CD4-positive, alpha-beta memory T cell (primary cell): ENCODE measurements around the gene TMEM151A. TPM values are rescaled to one million over a fixed set of nuclear protein-coding genes. Genes with fewer than 3 reads are reported as not detected.

Experiments
- CTCF ChIA-PET: fragments of 350-600 bp; sonication (Branson Sonifier 250); formaldehyde crosslinking; loops from one replicate; lab custom pipeline; 2021; ENCODE audit warnings: inconsistent platforms; ENCODE audit not compliant: partially characterized antibody; lab: Charles Lee
- POLR2A ChIA-PET: fragments of 350-600 bp; sonication (Branson Sonifier 250); formaldehyde crosslinking; loops from one replicate; lab custom pipeline; 2021; ENCODE audit not compliant: partially characterized antibody; lab: Charles Lee
- DNase-seq, 5 donors: peaks; one replicate each; pipeline versions ENCODE4 v3.0.0 to v3.0.0-alpha.2; 2020 to 2022; ENCODE audit warnings: mixed read lengths in 1 of 5
- H3K27ac ChIP-seq: one replicate; pipeline ENCODE4 v1.7.0; 2013; ENCODE audit warnings: low read depth, low read length
- H3K27me3 ChIP-seq: 2 replicates; pipeline ENCODE4 v1.7.0; 2013; ENCODE audit warnings: mild to moderate bottlenecking, low read length, moderate library complexity; ENCODE audit not compliant: insufficient read depth
- H3K36me3 ChIP-seq: 2 replicates; pipeline ENCODE4 v1.7.0; 2013; ENCODE audit warnings: mild to moderate bottlenecking, low read length, moderate library complexity; ENCODE audit not compliant: insufficient read depth
- H3K4me1 ChIP-seq: 2 replicates; pipeline ENCODE4 v1.7.0; 2013; ENCODE audit warnings: mild to moderate bottlenecking, low read length, moderate library complexity; ENCODE audit not compliant: insufficient read depth
- H3K4me3 ChIP-seq, 2 donors: one replicate each; pipeline ENCODE4 v1.7.0; 2013; ENCODE audit warnings: low read length in 2 of 2, mild to moderate bottlenecking in 1 of 2
- H3K9me3 ChIP-seq, 2 donors: one replicate each; pipeline ENCODE4 v1.7.0; 2013; ENCODE audit warnings: low read length in 2 of 2, control low read depth in 1 of 2; ENCODE audit not compliant: control insufficient read depth in 1 of 2
- H3K27ac Mint-ChIP-seq, 7 donors: one replicate each; pipeline ENCODE4 v1.8.0; 2020 to 2021; ENCODE audit warnings: mixed read lengths in 7 of 7, mild to moderate bottlenecking in 6 of 7, inconsistent platforms in 3 of 7, moderate library complexity in 3 of 7
- H3K27me3 Mint-ChIP-seq, 2 donors: one replicate each; pipeline ENCODE4 v1.8.0; 2020 to 2021; ENCODE audit warnings: mixed read lengths in 2 of 2
- H3K36me3 Mint-ChIP-seq, 2 donors: one replicate each; pipeline ENCODE4 v1.8.0; 2020 to 2021; ENCODE audit warnings: mixed read lengths in 2 of 2, inconsistent platforms in 1 of 2, mild to moderate bottlenecking in 1 of 2
- H3K4me1 Mint-ChIP-seq, 4 donors: one replicate each; pipeline ENCODE4 v1.8.0; 2020 to 2021; ENCODE audit warnings: mixed read lengths in 4 of 4, mild to moderate bottlenecking in 1 of 4
- H3K4me3 Mint-ChIP-seq, 8 donors: one replicate each; pipeline ENCODE4 v1.8.0; 2020 to 2021; ENCODE audit warnings: mixed read lengths in 8 of 8, mild to moderate bottlenecking in 7 of 8, moderate library complexity in 6 of 8, inconsistent platforms in 3 of 8
- H3K9me3 Mint-ChIP-seq, 8 donors: one replicate each; pipeline ENCODE4 v1.8.0; 2020 to 2021; ENCODE audit warnings: mixed read lengths in 8 of 8, mild to moderate bottlenecking in 5 of 8, inconsistent platforms in 3 of 8, moderate library complexity in 1 of 8
- intact Hi-C: fragments of 100-400 bp; cut with micrococcal nuclease; formaldehyde crosslinking; loops from one replicate; pipeline ENCODE4 v1.15.1; 2023
- polyA plus RNA-seq, 2 donors: library from polyadenylated mRNA; unstranded; fragments of 300-500 nt; fragmentation: Illumina TruSeq; gene quantifications; one replicate each; pipeline ENCODE4 v1.2.3, GENCODE V29; 2021
- total RNA-seq, 2 experiments: library from RNA; stranded (reverse); gene quantifications; one replicate each; pipeline ENCODE4 v1.2.3, GENCODE V29; 2021

The TMEM151A gene
- total RNA-seq (not detected), polyA plus RNA-seq (not detected)

- peak in 1 of 5 donors; percentile 32 for DNase-seq
- POLR2A ChIA-PET = interaction anchor here (0.8 to 5.1 kb wide), 7 partner anchors 9 to 551 kb away, joined by 3 to 53 read pairs (median 4); partner anchors contain the start of genes RAB1B and RCE1
- intact Hi-C loops = no loop called here
- Mint-ChIP-seq H3K4me1 (peaks cover 14 to 45% (median 29%) of the 10 kb centered on the region in 4 donors), H3K27ac (peak within 1 kb of the TSS in 4 of 7 donors; percentile 42 to 84 (median 81)), H3K9me3 (no peaks in the 10 kb centered on the region), H3K27me3 (peaks cover 10 to 14% of the 10 kb centered on the region in 2 donors), H3K4me3 (peak within 1 kb of the TSS; percentile 65 to 94 (median 82)), H3K36me3 (peaks cover 0 to 1% of the 10 kb centered on the region in 2 donors)
- H3K4me3 ChIP-seq = peak within 1 kb of the TSS in 1 of 2 donors; percentile 35
- CTCF ChIA-PET = interaction anchor here (1.1 to 1.4 kb wide), 2 partner anchors 9 to 70 kb away, joined by 3 to 5 read pairs; no protein-coding TSS in a partner anchor
- no peaks in the 10 kb centered on the region for H3K36me3 ChIP-seq
- no peaks in the 10 kb centered on the region for H3K9me3 ChIP-seq
- no peak within 1 kb of the TSS for H3K27ac ChIP-seq
- peaks cover 39% of the 10 kb centered on the region for H3K4me1 ChIP-seq
- no peaks in the 10 kb centered on the region for H3K27me3 ChIP-seq
These were observed at the start of gene TMEM151A for GRCh38 chr11:66291706-66292542. TSS of gene TMEM151A (plus strand) at chr11:66291894. CDS start at chr11:66292014, 120 bp downstream.

GRCh38 chr11:66242095-66242765 is 49.5 kb upstream of the TMEM151A start:
- Mint-ChIP-seq H3K9me3 (peaks cover 0 to 1% (median 0%) of the 10 kb centered on the region in 8 donors), H3K36me3 (peaks cover 21 to 73% of the 10 kb centered on the region in 2 donors), H3K27me3 (no peaks in the 10 kb centered on the region), H3K4me1 (no peaks in the 10 kb centered on the region), H3K4me3 (no peak overlapping the region), H3K27ac (peak overlapping the region in 2 of 7 donors; percentile 70 to 73)
- no peaks in the 10 kb centered on the region for H3K9me3 ChIP-seq
- intact Hi-C loops = no loop called here
- ChIA-PET CTCF (no interaction called here), POLR2A (interaction anchor here (1.0 to 1.2 kb wide), 3 partner anchors 11 to 47 kb away, joined by 3 to 4 read pairs (median 3); no protein-coding TSS in a partner anchor)
- DNase-seq = no peak
- peaks cover 55% of the 10 kb centered on the region for H3K36me3 ChIP-seq
- H3K4me1 ChIP-seq = no peaks in the 10 kb centered on the region
- no peak overlapping the region for H3K4me3 ChIP-seq
- no peak overlapping the region for H3K27ac ChIP-seq
- H3K27me3 ChIP-seq = no peaks in the 10 kb centered on the region

GRCh38 chr11:66243782-66244535 is 47.7 kb upstream of the TMEM151A start:
- peaks cover 13 to 68% of the 10 kb centered on the region in 2 donors for H3K36me3 Mint-ChIP-seq
- Histone ChIP-seq H3K27me3 (no peaks in the 10 kb centered on the region), H3K27ac (no peak overlapping the region), H3K36me3 (peaks cover 42% of the 10 kb centered on the region), H3K9me3 (no peaks in the 10 kb centered on the region), H3K4me3 (no peak overlapping the region), H3K4me1 (no peaks in the 10 kb centered on the region)
- H3K27ac Mint-ChIP-seq = peak overlapping the region in 5 of 7 donors; percentile 18 to 81 (median 52)
- no peak for DNase-seq
- no peaks in the 10 kb centered on the region for H3K27me3 Mint-ChIP-seq
- H3K4me1 Mint-ChIP-seq = no peaks in the 10 kb centered on the region
- H3K9me3 Mint-ChIP-seq = peaks cover 0 to 1% (median 0%) of the 10 kb centered on the region in 8 donors
- CTCF ChIA-PET = no interaction called here
- intact Hi-C loops = no loop called here
- no peak overlapping the region for H3K4me3 Mint-ChIP-seq
- POLR2A ChIA-PET = no interaction called here

GRCh38 chr11:66247295-66247694 is 44.4 kb upstream of the TMEM151A start:
- H3K4me3 Mint-ChIP-seq = peak overlapping the region in 1 of 8 donors; percentile 4
- ChIA-PET POLR2A (interaction anchor here (0.7 kb wide), 1 partner anchor 15 kb away, joined by 3 read pairs; no protein-coding TSS in a partner anchor), CTCF (interaction anchor here (2.0 kb wide), 1 partner anchor 10 kb away, joined by 9 read pairs; no protein-coding TSS in a partner anchor)
- intact Hi-C loops = no loop called here
- no peaks in the 10 kb centered on the region for H3K27me3 ChIP-seq
- no peak overlapping the region for H3K27ac ChIP-seq
- no peaks in the 10 kb centered on the region for H3K27me3 Mint-ChIP-seq
- H3K9me3 Mint-ChIP-seq = peaks cover 0 to 1% (median 0%) of the 10 kb centered on the region in 8 donors
- H3K9me3 ChIP-seq = no peaks in the 10 kb centered on the region
- H3K27ac Mint-ChIP-seq = peak overlapping the region in 4 of 7 donors; percentile 2 to 86 (median 44)
- peaks cover 10 to 54% of the 10 kb centered on the region in 2 donors for H3K36me3 Mint-ChIP-seq
- no peak for DNase-seq
- no peak overlapping the region for H3K4me3 ChIP-seq
- peaks cover 14% of the 10 kb centered on the region for H3K36me3 ChIP-seq
- peaks cover 4 to 13% (median 11%) of the 10 kb centered on the region in 4 donors for H3K4me1 Mint-ChIP-seq
- no peaks in the 10 kb centered on the region for H3K4me1 ChIP-seq

GRCh38 chr11:66247801-66248200 is 43.9 kb upstream of the TMEM151A start:
- Histone ChIP-seq H3K27ac (no peak overlapping the region), H3K4me3 (no peak overlapping the region), H3K27me3 (no peaks in the 10 kb centered on the region), H3K4me1 (no peaks in the 10 kb centered on the region), H3K9me3 (no peaks in the 10 kb centered on the region), H3K36me3 (peaks cover 9% of the 10 kb centered on the region)
- CTCF ChIA-PET = interaction anchor here (2.0 kb wide), 1 partner anchor 10 kb away, joined by 9 read pairs; no protein-coding TSS in a partner anchor
- peak overlapping the region in 3 of 7 donors; percentile 35 to 86 (median 58) for H3K27ac Mint-ChIP-seq
- POLR2A ChIA-PET = no interaction called here
- H3K4me3 Mint-ChIP-seq = no peak overlapping the region
- H3K4me1 Mint-ChIP-seq = peaks cover 4 to 13% (median 11%) of the 10 kb centered on the region in 4 donors
- intact Hi-C loops = no loop called here
- peaks cover 0 to 2% (median 0%) of the 10 kb centered on the region in 8 donors for H3K9me3 Mint-ChIP-seq
- H3K36me3 Mint-ChIP-seq = peaks cover 10 to 50% of the 10 kb centered on the region in 2 donors
- DNase-seq = no peak
- no peaks in the 10 kb centered on the region for H3K27me3 Mint-ChIP-seq

GRCh38 chr11:66248903-66249302 is 42.8 kb upstream of the TMEM151A start:
- Histone ChIP-seq H3K9me3 (no peaks in the 10 kb centered on the region), H3K36me3 (peaks cover under 1% of the 10 kb centered on the region), H3K27ac (no peak overlapping the region), H3K27me3 (no peaks in the 10 kb centered on the region), H3K4me1 (no peaks in the 10 kb centered on the region), H3K4me3 (no peak overlapping the region)
- H3K4me3 Mint-ChIP-seq = no peak overlapping the region
- POLR2A ChIA-PET = no interaction called here
- peaks cover 10 to 44% of the 10 kb centered on the region in 2 donors for H3K36me3 Mint-ChIP-seq
- peak overlapping the region in 6 of 7 donors; percentile 8 to 64 (median 40) for H3K27ac Mint-ChIP-seq
- H3K9me3 Mint-ChIP-seq = peaks cover 0 to 2% (median 0%) of the 10 kb centered on the region in 8 donors
- intact Hi-C loops = no loop called here
- no peaks in the 10 kb centered on the region for H3K27me3 Mint-ChIP-seq
- peaks cover 4 to 18% (median 11%) of the 10 kb centered on the region in 4 donors for H3K4me1 Mint-ChIP-seq
- CTCF ChIA-PET = no interaction called here
- DNase-seq = no peak
